ENCODE data around the gene CARD11. TPM values are rescaled to one million over a fixed set of nuclear protein-coding genes. Genes with fewer than 3 reads are reported as not detected.

The CARD11 gene
- total RNA-seq, 1 experiment from 2014 or later: 0.57 TPM

GRCh38 chr7:2959828-2960599 lies 83.7 kb downstream of the CARD11 start:
- Histone ChIP-seq H2AFZ (ENCODE audit: low read depth, low read length, poor library complexity, severe bottlenecking) (no peak overlapping the region), H3K4me3 (replicated peaks in 1 of 2; ENCODE audit: low read depth in 1 of 2, low read length in 2 of 2) (no peak overlapping the region), H3K9ac (ENCODE audit: low read length) (no peak overlapping the region), H4K20me1 (ENCODE audit: insufficient read depth) (no peaks in the 10 kb centered on the region), H3K27ac (ENCODE audit: low read depth, low read length) (no peak overlapping the region), H3K4me1 (ENCODE audit: control insufficient read depth in 1 of 2, insufficient read depth in 2 of 2, low read length in 2 of 2) (peaks cover 4 to 12% of the 10 kb centered on the region in 2 experiments; a peak in 3 of 4 replicates), H3K27me3 (ENCODE audit: insufficient read depth, low read length) (no peaks in the 10 kb centered on the region), H3K9me2 (ENCODE audit: insufficient read depth) (no peaks in the 10 kb centered on the region), H3K4me2 (ENCODE audit: low read length) (no peak overlapping the region), H3K79me2 (ENCODE audit: insufficient read depth, low read length) (no peaks in the 10 kb centered on the region), H3K9me3 (ENCODE audit: control insufficient read depth in 1 of 2, insufficient read depth in 1 of 2, low read depth in 1 of 2, low read length in 2 of 2) (no peaks in the 10 kb centered on the region), H3K36me3 (ENCODE audit: control insufficient read depth in 1 of 2, insufficient read depth in 2 of 2, low read length in 2 of 2) (no peaks in the 10 kb centered on the region)
- CTCF ChIA-PET: no interaction called here
- intact Hi-C loops (cut with micrococcal nuclease): no loop called here
- no peak for ATAC-seq
- RAD21 ChIA-PET (ENCODE audit: low non-redundant PET in 1 of 2, low total read pairs in 2 of 2, uncharacterized antibody in 2 of 2, unreplicated experiment in 2 of 2): no interaction called here
- no peak for DNase-seq (ENCODE audit: low read depth, low spot score)
- TF ChIP-seq JUND (IDR thresholded peaks at IDR 0.05): no peak
- no peak for TF ChIP-seq EZH2 (IDR thresholded peaks at IDR 0.05)
- TF ChIP-seq POLR2A (IDR thresholded peaks at IDR 0.05; ENCODE audit: borderline replicate concordance, extremely low read depth, insufficient read depth, insufficient read length): no peak
- TF ChIP-seq TCF7L2 (IDR thresholded peaks at IDR 0.05; ENCODE audit: borderline replicate concordance, extremely low read depth, insufficient read depth, insufficient read length): no peak
- no peak for TF ChIP-seq YY1 (IDR thresholded peaks at IDR 0.05; ENCODE audit: extremely low read depth, insufficient replicate concordance, low read depth, low read length)
- TF ChIP-seq ZFX (IDR thresholded peaks at IDR 0.05): no peak
- TF ChIP-seq SP1 (IDR thresholded peaks at IDR 0.05; ENCODE audit: low read depth): no peak
- no peak for TF ChIP-seq SIN3A (IDR thresholded peaks at IDR 0.05; ENCODE audit: low read depth)
- TF ChIP-seq ZNF274 (IDR thresholded peaks at IDR 0.05; ENCODE audit: low read depth, low read length): no peak
- no peak for TF ChIP-seq RAD21 (IDR thresholded peaks at IDR 0.05; ENCODE audit: low read depth)
- no peak for TF ChIP-seq ATF3 (IDR thresholded peaks at IDR 0.05)
- no peak for TF ChIP-seq ELF1 (IDR thresholded peaks at IDR 0.05; ENCODE audit: borderline replicate concordance, low read depth)
- no peak for TF ChIP-seq SRF (IDR thresholded peaks at IDR 0.05; ENCODE audit: low read depth)
- no peak for TF ChIP-seq FOSL1 (IDR thresholded peaks at IDR 0.05; ENCODE audit: low read depth)
- no peak for TF ChIP-seq REST (IDR thresholded peaks at IDR 0.05; ENCODE audit: low read depth)
- TF ChIP-seq EGR1 (IDR thresholded peaks at IDR 0.05; ENCODE audit: low read depth): no peak
- no peak for TF ChIP-seq CBX3 (IDR thresholded peaks at IDR 0.05; ENCODE audit: low read depth)
- no peak for TF ChIP-seq MAX (IDR thresholded peaks at IDR 0.05)
- no peak for TF ChIP-seq CEBPB (IDR thresholded peaks at IDR 0.05; ENCODE audit: low read depth)
- POLR2A ChIA-PET: no interaction called here
- BruUV-seq (replicated peaks): no TSS peak
